H9 (cell line): ENCODE results near the gene NAP1L3. TPM values are rescaled to one million over a fixed set of nuclear protein-coding genes. Genes with fewer than 3 reads are reported as not detected.

Experiments used
- DNase-seq: peaks from one replicate; pipeline ENCODE4 v3.0.0-alpha.2; 2017
- H2AFZ ChIP-seq: one replicate; pipeline ENCODE4 v1.6.1; 2013; ENCODE audit warnings: mild to moderate bottlenecking, low read length, control low read depth, moderate library complexity
- H2AK5ac ChIP-seq: 2 replicates; pipeline ENCODE4 v1.6.1; 2013; ENCODE audit warnings: low read length, control low read depth, mixed read lengths; ENCODE audit not compliant: insufficient read length
- H2BK120ac ChIP-seq: one replicate; pipeline ENCODE4 v1.6.1; 2013; ENCODE audit warnings: low read depth, mild to moderate bottlenecking, low read length, control low read depth, inconsistent platforms; ENCODE audit not compliant: poor library complexity, severe bottlenecking
- H2BK12ac ChIP-seq: 2 replicates; pipeline ENCODE4 v1.6.1; 2013; ENCODE audit warnings: low read length, control low read depth, mixed read lengths, low read depth; ENCODE audit not compliant: insufficient read length
- H2BK15ac ChIP-seq: 2 replicates; pipeline ENCODE4 v1.6.1; 2013; ENCODE audit warnings: low read depth, low read length, control low read depth
- H2BK20ac ChIP-seq: one replicate; pipeline ENCODE4 v1.6.1; 2013; ENCODE audit warnings: low read depth, mild to moderate bottlenecking, low read length, control low read depth, inconsistent platforms; ENCODE audit not compliant: poor library complexity, severe bottlenecking
- H2BK5ac ChIP-seq: 2 replicates; pipeline ENCODE4 v1.6.1; 2013; ENCODE audit warnings: low read length, control low read depth, mixed read lengths; ENCODE audit not compliant: insufficient read length
- H3K14ac ChIP-seq: 2 replicates; pipeline ENCODE4 v1.6.1; 2013; ENCODE audit warnings: low read length, control low read depth; ENCODE audit not compliant: insufficient read depth
- H3K18ac ChIP-seq: 2 replicates; pipeline ENCODE4 v1.6.1; 2013; ENCODE audit warnings: low read depth, mild to moderate bottlenecking, mixed read lengths, low read length, control low read depth; ENCODE audit not compliant: insufficient read length
- H3K23ac ChIP-seq: 2 replicates; pipeline ENCODE4 v1.6.1; 2013; ENCODE audit warnings: low read length, control low read depth, mixed read lengths, low read depth; ENCODE audit not compliant: insufficient read length
- H3K23me2 ChIP-seq: 2 replicates; pipeline ENCODE4 v1.6.1; 2013; ENCODE audit warnings: low read depth, mild to moderate bottlenecking, mixed read lengths, low read length, control low read depth; ENCODE audit not compliant: insufficient read length, poor library complexity, severe bottlenecking
- H3K27ac ChIP-seq: 2 replicates; pipeline ENCODE4 v1.5.1; 2013; ENCODE audit warnings: low read length, control low read depth, mixed read lengths, low read depth; ENCODE audit not compliant: insufficient read length
- H3K27me3 ChIP-seq: 2 replicates; pipeline ENCODE4 v1.6.1; 2013; ENCODE audit warnings: low read length, control low read depth, inconsistent platforms; ENCODE audit not compliant: insufficient read depth
- H3K4ac ChIP-seq: 2 replicates; pipeline ENCODE4 v1.6.1; 2013; ENCODE audit warnings: low read depth, mild to moderate bottlenecking, control low read depth, inconsistent platforms, low read length, moderate library complexity
- H3K4me1 ChIP-seq: 2 replicates; pipeline ENCODE4 v1.6.1; 2013; ENCODE audit warnings: low read length, control low read depth, inconsistent platforms; ENCODE audit not compliant: insufficient read depth
- H3K4me2 ChIP-seq: 2 replicates; pipeline ENCODE4 v1.6.1; 2013; ENCODE audit warnings: low read length, control low read depth, mixed read lengths; ENCODE audit not compliant: insufficient read length, insufficient read depth
- H3K56ac ChIP-seq: 2 replicates; pipeline ENCODE4 v1.6.1; 2013; ENCODE audit warnings: low read depth, mild to moderate bottlenecking, mixed read lengths, low read length, control low read depth; ENCODE audit not compliant: insufficient read length
- H3K79me1 ChIP-seq: 2 replicates; pipeline ENCODE4 v1.6.1; 2013; ENCODE audit warnings: low read depth, mild to moderate bottlenecking, moderate library complexity, low read length, control low read depth, inconsistent platforms; ENCODE audit not compliant: insufficient read depth, poor library complexity, severe bottlenecking
- H3K79me2 ChIP-seq: 2 replicates; pipeline ENCODE4 v1.6.1; 2013; ENCODE audit warnings: low read length, control low read depth, inconsistent platforms; ENCODE audit not compliant: insufficient read depth
- H3K9ac ChIP-seq: 2 replicates; pipeline ENCODE4 v1.6.1; 2013; ENCODE audit warnings: low read length, control low read depth, mixed read lengths; ENCODE audit not compliant: insufficient read length; ENCODE audit errors: extremely low read depth
- H3K9me3 ChIP-seq: one replicate; pipeline ENCODE4 v1.6.1; 2013; ENCODE audit warnings: low read depth, low read length, inconsistent platforms; ENCODE audit not compliant: control insufficient read depth
- H3T11ph ChIP-seq: one replicate; pipeline ENCODE4 v1.6.1; 2013; ENCODE audit warnings: mild to moderate bottlenecking, low read length, control low read depth, inconsistent platforms
- H4K20me1 ChIP-seq: one replicate; pipeline ENCODE4 v1.6.1; 2013; ENCODE audit not compliant: control insufficient read depth, insufficient read length, insufficient read depth
- H4K5ac ChIP-seq: 2 replicates; pipeline ENCODE4 v1.6.1; 2013; ENCODE audit warnings: low read depth, mild to moderate bottlenecking, mixed read lengths, low read length, control low read depth; ENCODE audit not compliant: insufficient read length
- H4K8ac ChIP-seq: replicated peaks from 2 replicates; pipeline ENCODE4 v1.6.1; 2013; ENCODE audit warnings: low read length, control low read depth, mixed read lengths, low read depth; ENCODE audit not compliant: insufficient read length
- H4K91ac ChIP-seq: 2 replicates; pipeline ENCODE4 v1.6.1; 2013; ENCODE audit warnings: low read depth, mild to moderate bottlenecking, moderate library complexity, mixed read lengths, low read length, control low read depth; ENCODE audit not compliant: insufficient read length
- H3K27ac Mint-ChIP-seq, 3 experiments: 2 replicates in 2 of 3; 3 replicates in 1 of 3; pipeline ENCODE4 v1.8.0; 2020 to 2021; ENCODE audit warnings: mixed read lengths in 3 of 3, mild to moderate bottlenecking in 1 of 3, moderate library complexity in 1 of 3
- H3K27me3 Mint-ChIP-seq: 2 replicates; pipeline ENCODE4 v1.8.0; 2021; ENCODE audit warnings: low read depth, mild to moderate bottlenecking, moderate library complexity, mixed read lengths
- H3K36me3 Mint-ChIP-seq, 3 experiments: 2 replicates in 2 of 3; 3 replicates in 1 of 3; pipeline ENCODE4 v1.8.0; 2020 to 2021; ENCODE audit warnings: low read depth in 3 of 3, mixed read lengths in 3 of 3; ENCODE audit not compliant: insufficient read depth in 1 of 3
- H3K4me1 Mint-ChIP-seq, 2 experiments: 2 replicates each; pipeline ENCODE4 v1.8.0; 2020; ENCODE audit warnings: mixed read lengths in 2 of 2
- H3K4me3 Mint-ChIP-seq, 2 experiments: 2 replicates in 1 of 2; 3 replicates in 1 of 2; pipeline ENCODE4 v1.8.0; 2020 to 2021; ENCODE audit warnings: mild to moderate bottlenecking in 2 of 2, mixed read lengths in 2 of 2, moderate library complexity in 1 of 2
- H3K9me3 Mint-ChIP-seq, 2 experiments: 2 replicates in 1 of 2; 3 replicates in 1 of 2; pipeline ENCODE4 v1.8.0; 2020; ENCODE audit warnings: mild to moderate bottlenecking in 2 of 2, mixed read lengths in 2 of 2, moderate library complexity in 1 of 2
- WGBS: extraction: QIAGEN DNeasy Blood & Tissue Kit; methylation state at CpG from one replicate; pipeline ENCODE4 v1.1.7; 2013; ENCODE audit warnings: missing lambda C conversion rate, low lambda C conversion rate, mixed read lengths; ENCODE audit not compliant: insufficient read length; ENCODE audit errors: extremely low coverage; 5-methylcytosine and 5-hydroxymethylcytosine counted together
- long read RNA-seq: library from polyadenylated mRNA; unstranded; transcript quantifications from one replicate; pipeline ENCODE4 v2.0.0, GENCODE V29; 2020
- total RNA-seq: library from RNA; stranded (reverse); gene quantifications from 2 replicates; pipeline ENCODE4 v1.2.1, GENCODE V29; 2021
- TF ChIP-seq, protein P1 (sequence below): fragments of 200-600 bp; sonication (generic); conservative IDR thresholded peaks from 3 replicates; pipeline ENCODE4 v1.8.0; 2021; ENCODE audit warnings: antibody characterized with exemption, mild to moderate bottlenecking

NAP1L3 gene, protein sequence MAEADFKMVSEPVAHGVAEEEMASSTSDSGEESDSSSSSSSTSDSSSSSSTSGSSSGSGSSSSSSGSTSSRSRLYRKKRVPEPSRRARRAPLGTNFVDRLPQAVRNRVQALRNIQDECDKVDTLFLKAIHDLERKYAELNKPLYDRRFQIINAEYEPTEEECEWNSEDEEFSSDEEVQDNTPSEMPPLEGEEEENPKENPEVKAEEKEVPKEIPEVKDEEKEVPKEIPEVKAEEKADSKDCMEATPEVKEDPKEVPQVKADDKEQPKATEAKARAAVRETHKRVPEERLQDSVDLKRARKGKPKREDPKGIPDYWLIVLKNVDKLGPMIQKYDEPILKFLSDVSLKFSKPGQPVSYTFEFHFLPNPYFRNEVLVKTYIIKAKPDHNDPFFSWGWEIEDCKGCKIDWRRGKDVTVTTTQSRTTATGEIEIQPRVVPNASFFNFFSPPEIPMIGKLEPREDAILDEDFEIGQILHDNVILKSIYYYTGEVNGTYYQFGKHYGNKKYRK
- total RNA-seq, result 89.6 and 91.7 TPM in 2 replicates
- long read RNA-seq, transcript NAP1L3-201 (1 exons, 2,639 nt), result major isoform, 527 of 536 reads
- long read RNA-seq, partial matches to known transcripts, result 0 of 536 reads
- long read RNA-seq, other reads (novel, unspliced or antisense), result 9 of 536 reads

DNA sequence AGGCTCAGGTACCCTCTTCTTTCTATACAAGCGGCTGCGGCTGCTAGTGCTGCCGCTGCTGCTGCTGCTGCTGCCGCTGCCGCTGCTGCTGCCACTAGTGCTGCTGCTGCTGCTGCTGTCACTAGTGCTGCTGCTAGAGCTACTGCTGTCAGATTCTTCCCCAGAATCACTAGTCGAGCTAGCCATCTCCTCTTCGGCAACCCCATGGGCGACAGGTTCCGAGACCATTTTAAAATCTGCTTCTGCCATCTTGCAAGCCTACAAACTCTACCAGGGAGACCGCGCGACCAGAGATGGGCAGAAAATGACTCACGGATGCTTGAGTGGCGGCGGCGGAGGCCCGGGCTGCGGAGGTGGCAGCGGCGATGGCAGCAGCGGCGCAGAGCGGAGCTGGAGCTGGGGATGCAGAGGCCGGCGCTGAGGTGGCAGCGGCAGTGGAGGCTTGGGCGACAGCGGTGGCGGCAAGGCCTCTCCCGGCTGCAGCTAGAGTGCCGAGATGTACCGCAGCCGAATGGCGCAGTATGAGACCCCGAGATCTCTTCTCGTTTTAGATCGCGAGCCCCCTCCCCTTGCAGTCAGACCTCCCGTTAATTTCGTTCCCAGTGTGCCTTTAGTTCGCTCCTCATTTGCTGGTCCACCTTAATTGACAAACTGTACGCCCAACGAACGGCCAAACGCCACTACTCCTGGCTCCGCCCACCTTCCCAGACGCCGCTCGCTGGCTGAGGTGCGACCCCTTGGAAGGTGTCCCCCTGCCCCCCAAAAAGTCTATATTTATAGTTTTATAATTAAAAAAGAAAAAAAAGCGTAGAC lies at the start of gene NAP1L3:
Gene NAP1L3, minus strand, starts transcription at position 523 of the 813 bp plus-strand sequence. Its CDS starts 274 bp downstream, at position 249.
- Histone ChIP-seq H2AK5ac (no peak within 1 kb of the TSS), H2BK12ac (no peak within 1 kb of the TSS), H3K9ac (peak within 1 kb of the TSS; percentile 82), H3K14ac (peak within 1 kb of the TSS; percentile 76; the same call in 1 of the 2 replicates), H3T11ph (no peak within 1 kb of the TSS), H3K79me2 (no peaks in the 10 kb centered on the region), H3K27me3 (no peaks in the 10 kb centered on the region), H2BK20ac (no peak within 1 kb of the TSS), H3K23me2 (peaks cover 8% of the 10 kb centered on the region), H4K5ac (no peak within 1 kb of the TSS), H3K79me1 (no peaks in the 10 kb centered on the region), H3K9me3 (no peaks in the 10 kb centered on the region), H3K23ac (no peak within 1 kb of the TSS), H3K18ac (peak within 1 kb of the TSS; percentile 76), H3K4me1 (no peaks in the 10 kb centered on the region), H3K4ac (no peak within 1 kb of the TSS), H4K8ac (no peak within 1 kb of the TSS), H3K27ac (no peak within 1 kb of the TSS), H3K56ac (no peak within 1 kb of the TSS), H4K91ac (no peak within 1 kb of the TSS), H2BK120ac (no peak within 1 kb of the TSS), H2BK5ac (no peak within 1 kb of the TSS), H4K20me1 (no peaks in the 10 kb centered on the region), H2AFZ (peak within 1 kb of the TSS; percentile 97), H2BK15ac (no peak within 1 kb of the TSS), H3K4me2 (peak within 1 kb of the TSS; percentile 92)
- H3K4me1 Mint-ChIP-seq, result peaks cover 25 to 31% of the 10 kb centered on the region in 2 experiments
- H3K9me3 Mint-ChIP-seq, result no peaks in the 10 kb centered on the region; a peak in 1 of 5 replicates
- no peaks in the 10 kb centered on the region for H3K27me3 Mint-ChIP-seq
- peak within 1 kb of the TSS; percentile 46 to 98 (median 95); a peak in 6 of 7 replicates for H3K27ac Mint-ChIP-seq
- peak within 1 kb of the TSS; percentile 99 to 100 for H3K4me3 Mint-ChIP-seq
- H3K36me3 Mint-ChIP-seq, result peaks cover 4 to 28% (median 8%) of the 10 kb centered on the region in 3 experiments; a peak in 4 of 7 replicates
- peak; percentile 92 for DNase-seq
- TF ChIP-seq, protein P1, sequence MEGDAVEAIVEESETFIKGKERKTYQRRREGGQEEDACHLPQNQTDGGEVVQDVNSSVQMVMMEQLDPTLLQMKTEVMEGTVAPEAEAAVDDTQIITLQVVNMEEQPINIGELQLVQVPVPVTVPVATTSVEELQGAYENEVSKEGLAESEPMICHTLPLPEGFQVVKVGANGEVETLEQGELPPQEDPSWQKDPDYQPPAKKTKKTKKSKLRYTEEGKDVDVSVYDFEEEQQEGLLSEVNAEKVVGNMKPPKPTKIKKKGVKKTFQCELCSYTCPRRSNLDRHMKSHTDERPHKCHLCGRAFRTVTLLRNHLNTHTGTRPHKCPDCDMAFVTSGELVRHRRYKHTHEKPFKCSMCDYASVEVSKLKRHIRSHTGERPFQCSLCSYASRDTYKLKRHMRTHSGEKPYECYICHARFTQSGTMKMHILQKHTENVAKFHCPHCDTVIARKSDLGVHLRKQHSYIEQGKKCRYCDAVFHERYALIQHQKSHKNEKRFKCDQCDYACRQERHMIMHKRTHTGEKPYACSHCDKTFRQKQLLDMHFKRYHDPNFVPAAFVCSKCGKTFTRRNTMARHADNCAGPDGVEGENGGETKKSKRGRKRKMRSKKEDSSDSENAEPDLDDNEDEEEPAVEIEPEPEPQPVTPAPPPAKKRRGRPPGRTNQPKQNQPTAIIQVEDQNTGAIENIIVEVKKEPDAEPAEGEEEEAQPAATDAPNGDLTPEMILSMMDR, result no peak
- no CpG with 5 or more reads among the region's 51 CpGs for WGBS
